Cerebellar nuclear complex (tissue), 1 donor: ENCODE results near the gene USP21.

Source experiments
- DNase-seq, 2 experiments: peaks; one replicate each; lab custom pipeline; 2025; lab: John Stamatoyannopoulos, UW

Gene USP21

GRCh38 chr1:161171696-161172095 lies 12.4 kb downstream of the USP21 start:
- DNase-seq, result no peak

- no peak for DNase-seq
These were observed 13.0 kb downstream of the USP21 start for GRCh38 chr1:161172349-161172748.

- no peak for DNase-seq
These were observed 13.6 kb downstream of the USP21 start for GRCh38 chr1:161172776-161173376.

GRCh38 chr1:161173711-161174110 lies 14.4 kb downstream of the USP21 start:
- DNase-seq, result no peak

- DNase-seq, result no peak
These were observed 15.6 kb downstream of the USP21 start for GRCh38 chr1:161174911-161175310.

GRCh38 chr1:161175771-161176453 lies 16.6 kb downstream of the USP21 start:
- no peak for DNase-seq

GRCh38 chr1:161176468-161177111 lies 17.3 kb downstream of the USP21 start:
- DNase-seq, result no peak

GRCh38 chr1:161177112-161177935 lies 18.0 kb downstream of the USP21 start, which contains the start of gene B4GALT3:
Gene B4GALT3, minus strand, starts transcription at chr1:161177507. Its CDS starts 1,447 bp downstream, at chr1:161176060.
- peak in 1 of 2 experiments; percentile 75 for DNase-seq

- DNase-seq, result no peak
These were observed 18.6 kb downstream of the USP21 start for GRCh38 chr1:161177936-161178244.

- DNase-seq, result no peak
These were observed 20.4 kb downstream of the USP21 start for GRCh38 chr1:161179698-161180097.

GRCh38 chr1:161180639-161181038 lies 21.3 kb downstream of the USP21 start:
- DNase-seq, result no peak

- no peak for DNase-seq
These were observed 22.9 kb downstream of the USP21 start for GRCh38 chr1:161182214-161182613.

- no peak for DNase-seq
These were observed 26.0 kb downstream of the USP21 start for GRCh38 chr1:161185282-161185682.

- DNase-seq, result no peak
These were observed 26.5 kb downstream of the USP21 start for GRCh38 chr1:161185732-161186311.

- no peak for DNase-seq
These were observed 28.0 kb downstream of the USP21 start for GRCh38 chr1:161187311-161187710.

- no peak for DNase-seq
These were observed 29.1 kb downstream of the USP21 start for GRCh38 chr1:161188381-161188780.

GRCh38 chr1:161189036-161189435 lies 29.7 kb downstream of the USP21 start:
- no peak for DNase-seq

GRCh38 chr1:161190962-161191521 lies 31.7 kb downstream of the USP21 start:
- no peak for DNase-seq

GRCh38 chr1:161191971-161192370 lies 32.7 kb downstream of the USP21 start:
- no peak for DNase-seq

GRCh38 chr1:161192476-161193465 lies 33.5 kb downstream of the USP21 start:
- DNase-seq, result no peak
